Thyroid gland (tissue), 4 donors: ENCODE results near the gene PRR3.

ENCODE experiments used
- CTCF ChIP-seq, 6 experiments: fragments of 200-600 bp in 3 of 6; fragments of 450-650 bp in 3 of 6; sonication (generic) in 3 of 6; IDR thresholded peaks; one replicate each; pipeline ENCODE4 v1.5.1; 2016 to 2019; ENCODE audit warnings: antibody characterized with exemption in 6 of 6, mild to moderate bottlenecking in 2 of 6, inconsistent platforms in 1 of 6, moderate library complexity in 1 of 6
- POLR2A ChIP-seq, 2 donors: fragments of 450-650 bp; IDR thresholded peaks; one replicate each; pipeline ENCODE4 v1.6.1; 2017; ENCODE audit warnings: antibody characterized with exemption in 2 of 2, mild to moderate bottlenecking in 2 of 2, moderate library complexity in 1 of 2

DNA sequence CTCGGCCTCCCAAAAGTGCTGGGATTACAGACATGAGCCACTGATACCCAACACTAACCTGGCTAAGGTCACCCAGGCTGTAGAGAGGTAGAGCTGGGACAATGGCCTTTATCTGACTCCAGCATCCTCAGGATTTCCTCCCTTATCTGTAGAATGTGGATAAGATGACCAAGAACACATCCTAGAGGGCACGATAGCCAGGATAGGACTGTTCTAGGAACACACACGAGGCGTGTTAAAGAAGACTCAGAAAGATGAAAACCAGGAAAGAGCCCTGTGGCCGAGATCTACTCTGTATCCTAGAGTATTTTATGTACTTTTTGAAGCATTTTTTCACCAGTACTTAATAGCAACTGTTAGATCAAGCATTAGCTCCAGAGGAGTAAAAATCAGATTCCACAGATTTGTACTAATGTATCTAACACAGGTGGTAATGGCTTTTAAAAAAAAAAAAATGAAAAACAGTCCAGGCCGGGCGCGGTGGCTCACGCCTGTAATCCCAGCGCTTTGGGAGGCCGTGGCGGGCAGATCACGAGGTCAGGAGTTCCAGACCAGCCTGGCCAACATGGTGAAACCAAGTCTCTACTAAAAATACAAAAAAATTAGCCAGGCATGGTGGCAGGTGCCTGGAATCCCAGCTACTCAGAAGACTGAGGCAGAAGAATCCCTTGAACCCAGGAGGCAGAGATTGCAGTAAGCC, 42.7 kb downstream of the PRR3 start:
- TF ChIP-seq CTCF (IDR thresholded peaks at IDR 0.05) (no peak), POLR2A (IDR thresholded peaks at IDR 0.05) (no peak)
